HEK293T (cell line): Measurements from ENCODE around the gene TUB.

ENCODE experiments used
- CTCF ChIA-PET: fragments of 350-600 bp; formaldehyde crosslinking; extraction: SDS; loops from one replicate; lab custom pipeline; 2021; ENCODE audit warnings: antibody characterized with exemption, inconsistent platforms; lab: Yijun Ruan, JAX
- POLR2A ChIA-PET: fragments of 350-600 bp; formaldehyde crosslinking; extraction: SDS; loops from one replicate; lab custom pipeline; 2020; ENCODE audit warnings: antibody characterized with exemption, inconsistent platforms; lab: Yijun Ruan, JAX
- DNase-seq: peaks from one replicate; pipeline ENCODE4 v3.0.0; 2012; ENCODE audit warnings: mixed read lengths; ENCODE audit errors: extremely low spot score
- ARNT ChIP-seq: fragments of 450-650 bp; IDR thresholded peaks from 2 replicates; pipeline ENCODE4 v1.6.1; 2017; ENCODE audit warnings: mild to moderate bottlenecking
- BHLHE40 ChIP-seq: fragments of 450-650 bp; IDR thresholded peaks from 2 replicates; pipeline ENCODE4 v1.6.1; 2016; ENCODE audit warnings: mild to moderate bottlenecking, moderate library complexity, borderline replicate concordance
- CTBP1 ChIP-seq: fragments of 450-650 bp; IDR thresholded peaks from 2 replicates; pipeline ENCODE4 v1.6.1; 2016; ENCODE audit warnings: borderline replicate concordance
- ELF4 ChIP-seq: fragments of 450-650 bp; IDR thresholded peaks from 2 replicates; pipeline ENCODE4 v1.6.1; 2017; ENCODE audit warnings: antibody characterized with exemption
- FOXA1 ChIP-seq: fragments of 450-650 bp; IDR thresholded peaks from 2 replicates; pipeline ENCODE4 v1.6.1; 2016; ENCODE audit warnings: mild to moderate bottlenecking
- FOXK2 ChIP-seq: fragments of 450-650 bp; IDR thresholded peaks from 2 replicates; pipeline ENCODE4 v1.6.1; 2016; ENCODE audit warnings: mild to moderate bottlenecking
- FOXM1 ChIP-seq: fragments of 450-650 bp; IDR thresholded peaks from 2 replicates; pipeline ENCODE4 v1.6.1; 2017; ENCODE audit warnings: mild to moderate bottlenecking, borderline replicate concordance
- HDGF ChIP-seq: fragments of 450-650 bp; IDR thresholded peaks from 2 replicates; pipeline ENCODE4 v1.6.1; 2017; ENCODE audit warnings: antibody characterized with exemption, borderline replicate concordance
- L3MBTL2 ChIP-seq: fragments of 450-650 bp; conservative IDR thresholded peaks from 2 replicates; pipeline ENCODE4 v1.6.1; 2016; ENCODE audit warnings: mild to moderate bottlenecking
- LEF1 ChIP-seq: fragments of 450-650 bp; IDR thresholded peaks from 2 replicates; pipeline ENCODE4 v1.6.1; 2017; ENCODE audit warnings: mild to moderate bottlenecking, borderline replicate concordance
- NFRKB ChIP-seq: fragments of 450-650 bp; IDR thresholded peaks from 2 replicates; pipeline ENCODE4 v1.6.1; 2016; ENCODE audit warnings: mild to moderate bottlenecking, moderate library complexity
- PKNOX1 ChIP-seq: fragments of 450-650 bp; IDR thresholded peaks from 2 replicates; pipeline ENCODE4 v1.6.1; 2016
- SP1 ChIP-seq: fragments of 450-650 bp; IDR thresholded peaks from 2 replicates; pipeline ENCODE4 v1.6.1; 2017
- SUZ12 ChIP-seq: fragments of 450-650 bp; IDR thresholded peaks from 2 replicates; pipeline ENCODE4 v1.6.1; 2016; ENCODE audit warnings: mild to moderate bottlenecking
- TARDBP ChIP-seq: fragments of 450-650 bp; IDR thresholded peaks from 2 replicates; pipeline ENCODE4 v1.6.1; 2016
- ZNF384 ChIP-seq: fragments of 450-650 bp; IDR thresholded peaks from 2 replicates; pipeline ENCODE4 v1.6.1; 2016

The TUB gene

GRCh38 chr11:8038393-8038792, 42.6 kb upstream of the TUB start:
- DNase-seq = no peak
- POLR2A ChIA-PET = no interaction called here
- CTCF ChIA-PET = interaction anchor here (1.5 kb wide), 1 partner anchor 61 kb away, joined by 4 read pairs; no protein-coding TSS in a partner anchor
- TF ChIP-seq PKNOX1 (no peak), NFRKB (no peak), ZNF384 (no peak), LEF1 (no peak), SUZ12 (no peak), SP1 (no peak), FOXA1 (no peak), CTBP1 (no peak), FOXK2 (no peak), HDGF (no peak), BHLHE40 (no peak), L3MBTL2 (no peak), FOXM1 (no peak)

- DNase-seq = no peak
- POLR2A ChIA-PET = no interaction called here
- TF ChIP-seq L3MBTL2 (no peak), SUZ12 (no peak), BHLHE40 (no peak), FOXA1 (no peak), PKNOX1 (no peak), ELF4 (no peak), FOXM1 (no peak)
- CTCF ChIA-PET = interaction anchor here (1.5 kb wide), 1 partner anchor 60 kb away, joined by 4 read pairs; no protein-coding TSS in a partner anchor
Observed at GRCh38 chr11:8038811-8039529, 42.0 kb upstream of the TUB start.

GRCh38 chr11:8039530-8040260, 41.3 kb upstream of the TUB start:
- CTCF ChIA-PET = interaction anchor here (1.5 kb wide), 1 partner anchor 59 kb away, joined by 4 read pairs; no protein-coding TSS in a partner anchor
- POLR2A ChIA-PET = no interaction called here

GRCh38 chr11:8040261-8040920, 40.6 kb upstream of the TUB start:
- ChIA-PET CTCF (no interaction called here), POLR2A (no interaction called here)

More at GRCh38 chr11:8039530-8040260, 41.3 kb upstream of the TUB start:
- no peak for DNase-seq
- TF ChIP-seq LEF1 (no peak), HDGF (no peak), L3MBTL2 (no peak), BHLHE40 (no peak), PKNOX1 (no peak), CTBP1 (no peak), NFRKB (no peak)

GRCh38 chr11:8040921-8041285, 40.1 kb upstream of the TUB start:
- no peak for DNase-seq
- no peak for TF ChIP-seq TARDBP
- no peak for TF ChIP-seq ELF4
- no peak for TF ChIP-seq PKNOX1
- TF ChIP-seq ZNF384 = no peak
- TF ChIP-seq SP1 = no peak
- no peak for TF ChIP-seq BHLHE40
- TF ChIP-seq HDGF = no peak
- no peak for TF ChIP-seq L3MBTL2
- no peak for TF ChIP-seq CTBP1
- TF ChIP-seq FOXA1 = no peak
- TF ChIP-seq FOXM1 = no peak
- TF ChIP-seq FOXK2 = no peak
- no peak for TF ChIP-seq SUZ12
- no peak for TF ChIP-seq NFRKB
- ChIA-PET CTCF (no interaction called here), POLR2A (no interaction called here)

More at GRCh38 chr11:8040261-8040920, 40.6 kb upstream of the TUB start:
- no peak for DNase-seq
- TF ChIP-seq HDGF (no peak), FOXK2 (no peak), SP1 (no peak), LEF1 (no peak), SUZ12 (no peak), TARDBP (no peak), L3MBTL2 (no peak), ARNT (no peak), NFRKB (no peak), CTBP1 (no peak), FOXA1 (no peak), ZNF384 (no peak), FOXM1 (no peak), BHLHE40 (no peak), PKNOX1 (no peak), ELF4 (no peak)
